GM23338 (cell line): ENCODE results near the gene SH2D3C.

Experiments
- EZH2 ChIP-seq: fragments of 200-600 bp; sonication (generic); IDR thresholded peaks from one replicate; pipeline ENCODE4 v1.8.0; 2017; ENCODE audit warnings: antibody characterized with exemption, mild to moderate bottlenecking, low read depth; ENCODE audit not compliant: unreplicated experiment
- EZH2phosphoT487 ChIP-seq: fragments of 200-600 bp; sonication (generic); IDR thresholded peaks from one replicate; pipeline ENCODE4 v1.8.1; 2018; ENCODE audit warnings: antibody characterized with exemption; ENCODE audit not compliant: unreplicated experiment
- REST ChIP-seq: IDR thresholded peaks from one replicate; pipeline ENCODE4 v1.6.1; 2018; ENCODE audit warnings: antibody characterized with exemption; ENCODE audit not compliant: unreplicated experiment
- ZNF114 ChIP-seq: fragments of 250-450 bp; sonication (Bioruptor Pico); IDR thresholded peaks from 2 replicates; pipeline ENCODE4 v1.5.0; 2020; ENCODE audit warnings: mild to moderate bottlenecking, moderate library complexity
- TF ChIP-seq, protein P1 (sequence below), 2 experiments: fragments of 200-600 bp in 1 of 2; sonication (generic) in 1 of 2; conservative IDR thresholded peaks; 2 replicates each; pipeline versions ENCODE4 v1.5.1 to v1.6.1; 2016 to 2017; ENCODE audit warnings: antibody characterized with exemption in 2 of 2, low read depth in 2 of 2, mild to moderate bottlenecking in 2 of 2, moderate library complexity in 1 of 2

DNA sequence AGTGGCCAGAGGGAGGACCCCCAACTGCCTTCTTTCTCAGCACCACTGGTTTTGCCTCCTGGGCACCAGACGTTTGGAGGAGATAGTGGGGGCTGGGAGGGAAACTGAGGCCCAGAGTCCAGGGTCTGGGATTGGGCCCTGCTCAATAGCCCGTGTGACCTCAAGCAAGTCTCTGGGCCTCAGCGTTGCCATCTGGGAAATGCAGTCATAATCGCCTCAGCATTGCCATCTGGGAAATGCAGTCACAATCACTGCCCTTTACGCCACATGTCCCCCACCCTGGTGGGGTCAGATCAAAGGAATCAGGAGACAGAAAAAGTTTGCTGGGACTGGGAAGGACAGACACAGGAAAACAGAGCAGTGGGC lies 1.6 kb downstream of the SH2D3C start:
- TF ChIP-seq, protein P1, sequence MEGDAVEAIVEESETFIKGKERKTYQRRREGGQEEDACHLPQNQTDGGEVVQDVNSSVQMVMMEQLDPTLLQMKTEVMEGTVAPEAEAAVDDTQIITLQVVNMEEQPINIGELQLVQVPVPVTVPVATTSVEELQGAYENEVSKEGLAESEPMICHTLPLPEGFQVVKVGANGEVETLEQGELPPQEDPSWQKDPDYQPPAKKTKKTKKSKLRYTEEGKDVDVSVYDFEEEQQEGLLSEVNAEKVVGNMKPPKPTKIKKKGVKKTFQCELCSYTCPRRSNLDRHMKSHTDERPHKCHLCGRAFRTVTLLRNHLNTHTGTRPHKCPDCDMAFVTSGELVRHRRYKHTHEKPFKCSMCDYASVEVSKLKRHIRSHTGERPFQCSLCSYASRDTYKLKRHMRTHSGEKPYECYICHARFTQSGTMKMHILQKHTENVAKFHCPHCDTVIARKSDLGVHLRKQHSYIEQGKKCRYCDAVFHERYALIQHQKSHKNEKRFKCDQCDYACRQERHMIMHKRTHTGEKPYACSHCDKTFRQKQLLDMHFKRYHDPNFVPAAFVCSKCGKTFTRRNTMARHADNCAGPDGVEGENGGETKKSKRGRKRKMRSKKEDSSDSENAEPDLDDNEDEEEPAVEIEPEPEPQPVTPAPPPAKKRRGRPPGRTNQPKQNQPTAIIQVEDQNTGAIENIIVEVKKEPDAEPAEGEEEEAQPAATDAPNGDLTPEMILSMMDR (conservative IDR thresholded peaks at IDR 0.05; ENCODE audit: low read depth in 2 of 2): no peak
- TF ChIP-seq ZNF114 (CRISPR knock-in tag) (no peak), EZH2phosphoT487 (no peak), EZH2 (no peak), REST (no peak)
